ENCODE results near the gene MAD1L1.

GRCh38 chr7:2016761-2017480 lies 215.8 kb downstream of the MAD1L1 start:
- TF ChIP-seq CTCF (IDR thresholded peaks at IDR 0.05): no peak
- TF ChIP-seq EP300 (IDR thresholded peaks at IDR 0.05): no peak
- no peak for TF ChIP-seq POLR2AphosphoS5 (IDR thresholded peaks at IDR 0.05)
- TF ChIP-seq POLR2A (IDR thresholded peaks at IDR 0.05): no peak
